Measurements from ENCODE around the gene BPIFB6.

BPIFB6 gene

DNA sequence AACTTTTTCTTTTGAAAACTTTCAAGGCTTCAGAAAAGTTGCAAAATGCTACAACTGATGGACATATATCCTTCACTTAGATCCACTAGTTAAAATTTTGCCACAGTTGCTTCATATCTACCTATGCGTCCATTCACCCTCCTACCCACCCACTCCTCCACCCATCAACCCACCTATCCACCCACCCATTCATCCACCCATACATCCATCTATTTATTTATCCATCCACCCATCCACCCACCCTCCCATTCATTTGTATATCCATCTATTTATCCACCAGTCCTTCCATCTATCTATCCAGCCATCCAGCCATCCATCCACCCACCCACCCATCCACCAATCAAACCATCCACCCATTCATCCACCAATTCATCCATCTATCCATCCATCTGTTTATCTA is 61.6 kb downstream of the BPIFB6 start:
- no peak for DNase-seq

DNA sequence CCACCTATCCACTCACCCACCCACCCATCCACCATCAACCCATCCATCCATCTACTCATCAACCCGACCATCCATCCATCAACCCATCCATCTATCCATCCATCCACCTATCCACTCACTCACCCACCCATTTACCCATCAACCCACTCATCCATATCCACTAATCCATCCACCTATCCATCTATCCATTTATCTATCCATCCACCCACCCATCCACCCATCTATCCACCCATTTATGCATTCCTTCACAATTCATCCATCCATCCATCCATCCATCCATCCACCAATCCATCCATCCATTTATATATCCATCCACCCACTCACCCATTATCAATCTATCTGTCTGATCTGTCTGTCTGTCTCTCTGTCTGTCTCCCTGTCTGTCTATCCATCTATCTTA is 62.1 kb downstream of the BPIFB6 start:
- DNase-seq, result no peak
